HuH-7 (cell line): ENCODE measurements around the gene TPK1.

Experiments used
- DNase-seq: peaks from one replicate; pipeline ENCODE4 v3.0.0; 2011; ENCODE audit warnings: low spot score

TPK1 gene

DNA sequence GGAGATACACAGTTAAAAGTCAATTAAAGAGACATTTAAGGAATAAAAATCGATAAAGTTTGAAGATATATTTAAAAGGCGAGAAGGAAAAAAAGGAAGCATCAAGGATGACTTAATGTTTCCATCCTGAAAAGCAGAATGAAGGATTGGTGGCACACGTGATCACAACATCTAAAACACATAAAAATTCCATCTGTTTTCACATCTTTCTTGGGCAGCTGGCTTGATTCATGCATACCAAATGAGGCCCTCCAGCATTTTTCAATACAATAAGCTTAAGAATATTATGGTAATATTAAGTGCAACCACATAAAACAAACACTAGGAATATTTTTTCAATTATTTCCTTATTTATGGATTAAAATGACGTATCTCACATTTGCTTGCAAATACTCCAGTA, 112.6 kb downstream of the TPK1 start:
- DNase-seq: no peak

DNA sequence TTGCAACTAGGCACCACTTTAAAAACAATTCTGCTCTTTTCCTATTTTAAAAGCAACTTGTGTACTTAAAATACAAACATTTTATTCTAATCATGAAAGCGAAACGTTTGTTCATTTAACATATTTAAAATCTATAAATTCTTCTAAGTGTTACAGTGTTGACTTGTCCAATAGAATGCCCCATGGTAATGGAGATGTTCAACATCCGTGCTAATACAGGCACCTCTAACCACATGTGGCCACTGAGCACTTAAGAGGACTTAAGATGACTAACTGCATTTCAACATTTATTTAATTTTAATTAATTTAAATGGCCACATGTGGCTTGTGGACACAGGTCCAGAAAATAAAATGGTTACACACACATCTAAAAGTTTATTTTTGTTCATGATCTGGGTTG, 115.1 kb downstream of the TPK1 start:
- DNase-seq: no peak

DNA sequence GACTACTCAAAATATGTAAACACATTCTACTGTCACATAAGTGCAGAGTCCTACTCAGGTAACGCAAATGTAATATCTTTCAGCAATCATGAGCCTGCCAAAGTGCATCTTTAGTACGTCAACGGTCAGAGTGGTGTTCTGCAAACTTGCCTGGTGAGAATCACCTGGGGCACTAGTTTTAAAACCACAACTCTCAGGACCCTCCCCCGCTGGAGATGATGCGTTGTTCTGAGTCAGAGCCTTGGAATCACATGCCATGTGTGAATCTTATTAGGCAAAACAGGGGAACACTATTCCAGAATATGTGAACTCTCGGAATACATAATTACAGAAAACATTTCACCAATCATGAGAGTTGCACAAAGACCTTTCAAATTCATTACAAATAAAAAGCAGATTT, 115.7 kb downstream of the TPK1 start:
- no peak for DNase-seq

DNA sequence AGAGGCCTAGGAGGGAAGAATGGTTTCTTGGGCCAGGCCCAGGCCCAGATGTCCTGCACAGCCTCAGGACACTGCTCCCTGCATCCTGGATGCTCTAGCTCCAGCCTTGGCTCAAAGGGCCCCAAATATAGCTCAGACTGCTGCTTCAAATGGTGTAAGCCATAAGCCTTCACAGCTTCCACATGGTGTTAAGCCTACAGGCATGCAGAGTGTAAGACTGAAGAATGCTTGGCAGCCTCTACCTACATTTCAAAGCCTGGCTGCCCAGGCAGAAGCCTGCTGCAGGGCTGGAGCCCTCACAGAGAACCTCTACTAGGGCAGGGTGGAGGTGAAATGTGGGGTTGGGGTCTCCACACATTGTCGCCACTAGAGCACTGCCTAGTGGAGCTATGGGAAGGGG, 118.1 kb downstream of the TPK1 start:
- DNase-seq: no peak

DNA sequence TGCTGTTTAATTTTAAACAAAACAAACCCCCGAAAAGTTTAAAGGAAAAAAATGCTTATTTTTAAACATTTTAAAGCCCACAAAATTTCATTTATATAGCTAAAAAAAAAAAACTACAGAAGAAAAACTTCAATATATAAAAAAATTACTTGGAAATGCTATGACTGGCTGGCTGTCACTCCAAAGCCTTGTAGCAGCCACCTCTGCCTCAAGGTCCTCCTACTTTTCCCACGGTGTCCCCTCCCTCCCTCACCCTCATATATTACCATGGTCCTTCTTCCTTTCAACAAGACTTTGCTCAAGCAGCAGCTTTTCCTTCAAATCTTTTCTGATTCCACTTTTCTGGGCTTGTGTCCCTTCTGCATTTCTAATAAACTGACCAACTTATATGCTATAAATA, 122.0 kb downstream of the TPK1 start:
- no peak for DNase-seq

DNA sequence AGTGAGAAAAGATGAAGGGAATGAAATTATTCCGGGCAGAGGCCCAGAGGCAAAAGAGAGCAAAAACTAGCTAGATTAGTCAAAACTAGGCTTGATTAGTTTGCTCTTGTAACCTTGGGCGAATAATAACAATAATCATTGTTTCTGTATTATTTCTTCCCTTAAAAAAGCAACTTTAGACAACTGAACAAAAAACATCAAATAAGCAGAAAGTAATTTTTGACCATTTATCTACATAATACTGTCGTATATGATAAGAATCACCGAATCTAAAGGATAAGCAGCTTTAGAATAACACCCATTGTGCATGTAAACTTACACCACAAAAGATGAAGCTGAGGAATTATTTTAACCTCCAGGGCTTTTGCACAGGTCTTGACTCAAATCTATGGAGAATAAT, 125.1 kb downstream of the TPK1 start:
- no peak for DNase-seq

DNA sequence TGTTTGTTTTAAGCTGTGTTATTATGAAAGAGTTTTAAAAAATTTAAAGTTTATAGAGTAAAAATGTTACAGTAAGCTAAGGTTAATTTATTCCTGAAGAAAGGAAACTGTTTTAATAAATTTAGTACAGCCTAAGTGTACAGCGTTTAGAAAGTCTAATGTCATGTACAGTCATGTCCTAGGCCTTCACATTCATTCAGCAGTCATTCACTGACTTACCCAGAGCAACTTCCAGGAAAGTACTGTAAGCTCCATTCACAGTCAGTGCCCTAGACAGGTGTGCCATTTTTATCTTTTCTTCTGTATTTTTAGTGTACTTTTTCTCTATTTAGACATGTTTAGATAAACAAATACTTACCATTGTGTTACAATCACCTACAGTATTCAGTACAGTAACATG, 126.8 kb downstream of the TPK1 start:
- DNase-seq: no peak

DNA sequence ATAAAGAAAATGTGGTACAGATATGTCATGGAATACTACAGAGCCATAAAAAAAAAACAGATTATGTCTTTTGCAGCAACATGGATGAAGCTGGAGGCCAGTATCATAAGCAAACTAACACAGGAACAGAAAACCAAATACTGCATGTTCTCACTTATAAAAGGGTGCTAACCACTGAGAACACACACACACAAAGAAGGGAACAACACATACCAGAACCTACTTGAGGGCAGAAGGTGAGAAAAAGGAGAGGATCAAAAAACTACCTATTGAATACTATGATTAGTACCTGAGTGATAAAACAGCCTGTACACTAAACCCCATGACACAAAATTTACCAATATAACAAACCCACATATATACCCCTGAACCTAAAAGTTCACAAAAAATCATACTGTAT, 144.6 kb downstream of the TPK1 start:
- no peak for DNase-seq

DNA sequence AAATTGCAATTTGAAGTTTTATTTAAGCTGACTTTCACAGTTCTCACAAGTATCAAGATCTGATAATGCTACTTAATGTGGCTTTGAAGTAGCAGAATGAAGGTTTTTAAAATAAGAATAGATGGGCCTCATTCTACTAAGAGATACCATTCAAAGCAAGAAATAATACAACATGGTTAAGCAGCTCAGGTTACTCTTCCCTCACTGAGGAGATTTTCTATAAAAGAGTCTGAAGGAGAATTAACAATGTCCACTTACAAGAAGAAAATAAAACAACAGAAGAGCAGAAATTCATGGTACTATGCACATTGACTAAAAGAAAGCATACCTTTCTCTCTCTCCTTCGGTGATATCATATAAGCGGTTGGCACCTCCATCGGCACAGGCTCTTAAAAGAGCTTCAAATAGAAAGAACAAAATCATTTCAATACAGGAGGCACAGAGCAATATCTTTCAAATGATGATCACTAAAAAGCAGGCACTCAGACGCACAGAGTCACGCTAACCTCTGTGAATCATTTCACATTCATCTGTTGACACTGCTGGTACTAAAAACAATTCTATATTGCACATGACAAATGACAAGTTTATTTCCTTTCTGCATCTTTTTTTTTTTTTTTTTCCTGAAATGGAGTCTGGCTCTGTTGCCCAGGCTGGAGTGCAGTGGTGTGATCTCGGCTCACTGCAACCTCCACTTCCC, 153.1 kb downstream of the TPK1 start:
- DNase-seq: no peak

DNA sequence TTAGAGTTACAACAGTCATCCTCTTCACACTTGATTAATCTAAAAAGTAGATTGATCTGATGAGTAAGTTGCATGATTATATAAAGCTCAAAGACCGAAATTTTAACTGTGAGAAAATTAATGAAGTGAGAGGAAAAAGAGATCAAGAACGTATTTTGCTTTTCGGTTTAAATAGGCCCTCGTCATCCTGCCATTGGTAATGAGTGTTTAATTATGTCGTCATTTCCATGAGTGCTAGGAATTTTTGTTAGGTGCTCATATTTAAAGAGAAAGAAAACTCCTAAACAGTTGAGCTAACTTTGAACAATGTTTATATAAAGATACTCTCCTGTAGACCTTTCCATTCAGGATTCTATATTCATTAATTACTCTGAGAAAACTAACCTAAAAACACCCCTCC, 159.4 kb downstream of the TPK1 start:
- DNase-seq: no peak

DNA sequence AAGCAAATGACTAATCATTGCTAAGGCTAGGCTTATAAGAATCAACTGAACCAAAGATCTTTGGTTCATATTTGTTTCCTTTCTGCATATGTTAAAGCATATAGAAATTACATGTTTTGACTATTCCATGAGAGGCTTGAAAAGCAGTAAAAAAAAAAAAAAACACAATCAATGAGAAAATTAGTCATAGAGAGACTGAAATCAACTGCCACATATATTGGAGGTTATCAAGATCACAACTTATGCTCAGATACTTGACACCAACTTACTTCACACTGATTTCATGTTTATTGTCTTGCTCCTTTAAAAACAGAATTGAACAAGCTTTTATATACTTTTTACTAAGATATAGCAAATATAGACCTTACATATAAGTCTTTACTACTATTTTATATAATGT, 161.3 kb downstream of the TPK1 start:
- no peak for DNase-seq

DNA sequence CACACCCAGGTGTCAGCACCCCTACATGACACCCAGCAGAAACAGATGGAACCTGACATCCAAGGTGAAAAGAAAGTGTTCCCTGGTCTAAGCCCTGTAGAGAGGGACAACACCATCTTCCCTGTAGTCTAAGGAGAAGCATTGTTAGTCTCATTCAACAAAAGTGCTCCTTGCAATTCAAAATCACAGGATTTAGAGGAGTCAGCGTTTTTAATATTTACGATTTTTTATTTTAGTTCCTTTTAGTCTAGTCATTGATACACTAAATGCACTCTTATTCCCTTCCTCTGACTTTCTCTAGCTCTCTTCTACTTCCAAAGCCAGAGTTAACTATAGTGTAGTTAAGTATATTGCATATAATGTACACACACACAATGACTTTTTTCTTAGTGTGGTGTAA, 163.0 kb downstream of the TPK1 start:
- DNase-seq: no peak

DNA sequence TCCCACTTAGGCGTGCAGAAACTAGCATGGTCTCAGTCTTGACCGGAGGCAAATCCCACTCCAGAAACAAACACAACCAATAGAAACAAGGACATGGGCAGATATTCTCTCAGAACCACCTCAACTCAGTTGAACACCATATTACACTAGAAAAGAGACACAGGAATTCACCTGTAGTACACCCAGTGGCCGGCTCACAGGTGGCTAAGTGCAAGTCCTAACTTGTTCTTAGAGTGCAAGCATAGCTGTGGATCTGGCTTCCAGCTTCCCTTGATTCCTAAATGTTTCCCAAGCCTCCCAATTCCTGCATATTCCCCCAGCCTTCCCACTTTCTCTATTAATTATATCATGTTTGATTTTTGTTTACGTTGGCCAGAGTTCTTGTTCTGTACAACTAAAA, 164.4 kb downstream of the TPK1 start:
- no peak for DNase-seq

DNA sequence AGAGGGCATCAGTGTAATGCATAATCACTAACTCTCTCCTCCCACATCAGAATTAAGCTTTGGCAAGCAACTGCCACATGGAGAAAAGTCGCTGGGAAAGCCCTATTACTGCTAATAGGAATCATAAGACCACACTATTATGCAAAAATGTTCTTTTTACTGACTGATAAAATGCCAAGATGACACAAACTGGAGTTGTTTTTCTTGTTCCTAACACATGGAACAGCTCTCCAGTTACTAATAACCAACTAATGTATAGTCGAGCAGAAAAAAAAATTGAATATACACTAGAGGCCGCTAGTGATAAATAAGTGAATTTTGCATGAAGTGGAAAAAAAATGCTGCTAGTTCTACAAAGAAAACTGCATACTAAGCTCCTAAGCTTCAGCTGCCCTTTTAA, 165.6 kb downstream of the TPK1 start:
- no peak for DNase-seq

DNA sequence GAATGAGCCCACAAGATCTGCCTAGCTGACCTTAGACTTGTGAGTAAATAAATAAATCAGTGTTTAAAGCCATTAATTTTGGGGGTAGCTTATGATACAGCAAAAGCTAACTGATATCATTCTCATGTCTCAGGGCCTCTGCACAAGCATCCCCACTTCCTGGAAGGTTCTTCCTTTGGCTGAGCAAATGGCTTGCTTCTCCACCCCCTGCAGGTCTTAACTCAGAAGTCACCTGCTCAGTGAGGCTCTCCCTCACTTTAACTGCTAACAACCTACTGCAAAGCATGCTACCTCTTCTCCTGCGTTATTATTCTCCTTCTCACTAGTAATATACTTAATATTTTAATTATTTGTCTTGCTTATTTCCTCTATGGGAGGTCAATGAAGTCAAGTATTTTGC, 167.3 kb downstream of the TPK1 start:
- DNase-seq: no peak

DNA sequence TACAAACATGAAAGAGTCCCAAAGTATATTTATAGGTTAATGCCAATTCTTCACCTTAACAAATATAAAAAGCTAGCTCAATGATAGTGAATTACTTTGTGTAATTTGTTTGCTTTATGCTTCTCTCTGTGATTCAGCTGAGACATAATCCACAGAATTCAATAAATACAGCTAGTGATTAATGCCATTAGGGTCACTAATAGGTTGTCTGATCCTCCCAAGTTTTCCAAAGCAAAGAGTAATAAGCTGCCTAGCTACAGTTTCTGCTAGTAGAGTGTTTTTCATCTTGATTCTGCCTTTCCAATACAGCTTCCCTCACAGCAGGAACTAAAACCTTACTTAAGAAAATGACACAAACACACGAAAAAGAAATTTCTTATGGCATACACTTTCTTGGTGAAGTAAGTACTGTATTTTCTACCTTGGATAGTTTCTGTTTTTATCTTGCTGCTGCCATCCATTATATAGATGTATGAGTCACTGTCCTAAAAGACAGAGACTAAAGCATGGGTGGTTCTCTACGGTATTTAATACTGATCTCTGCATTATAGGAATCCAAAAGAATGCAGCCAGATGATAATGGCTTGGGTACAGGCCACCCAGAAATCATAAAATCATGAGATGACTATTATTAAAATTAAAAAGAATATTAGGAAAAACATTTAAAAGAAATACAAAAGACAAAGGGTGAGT, 170.0 kb downstream of the TPK1 start:
- no peak for DNase-seq

DNA sequence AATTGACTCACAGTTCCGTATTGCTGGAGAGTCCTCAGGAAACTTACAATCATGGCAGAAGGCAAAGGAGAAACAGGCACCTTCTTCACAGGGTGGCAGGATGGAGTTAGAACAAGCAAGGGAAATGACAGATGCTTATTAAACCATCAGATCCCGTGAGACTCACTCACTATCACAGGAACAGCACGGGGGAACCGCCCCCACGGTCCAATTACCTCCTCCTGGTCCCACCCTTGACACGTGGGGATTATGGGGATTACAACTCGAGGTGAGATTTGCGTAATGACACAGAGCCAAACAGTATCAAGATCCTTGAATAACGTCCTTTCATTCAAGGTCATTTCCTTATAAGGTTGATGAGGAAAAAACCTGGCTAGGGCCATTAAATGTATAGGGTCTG, 176.6 kb downstream of the TPK1 start:
- no peak for DNase-seq

DNA sequence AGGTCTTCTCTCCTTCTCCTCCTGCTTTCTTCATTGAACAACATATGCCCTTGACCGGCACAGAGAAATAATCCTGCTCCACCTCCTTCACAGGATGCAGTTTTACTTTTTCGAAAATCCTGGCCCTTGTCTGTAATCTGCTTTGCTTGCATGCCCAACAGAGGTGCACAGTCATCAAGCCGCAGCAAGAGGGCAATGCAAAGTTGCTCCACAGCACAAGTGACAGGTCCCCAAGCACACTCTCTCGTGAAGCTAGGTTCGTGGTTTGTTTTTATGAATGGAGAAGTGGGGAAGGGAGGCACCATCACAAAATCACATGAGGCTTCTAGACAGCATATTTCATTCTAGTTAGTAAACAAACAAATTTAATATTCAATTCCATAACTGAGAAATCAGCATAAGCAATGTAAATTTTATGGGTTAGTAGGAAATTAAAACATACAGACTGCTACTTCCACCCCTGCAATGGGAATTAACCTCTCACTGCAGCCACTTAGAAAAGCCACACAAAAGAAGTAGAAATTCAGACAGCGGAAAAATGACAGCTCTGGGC, 178.8 kb downstream of the TPK1 start:
- DNase-seq: peak; percentile 7

DNA sequence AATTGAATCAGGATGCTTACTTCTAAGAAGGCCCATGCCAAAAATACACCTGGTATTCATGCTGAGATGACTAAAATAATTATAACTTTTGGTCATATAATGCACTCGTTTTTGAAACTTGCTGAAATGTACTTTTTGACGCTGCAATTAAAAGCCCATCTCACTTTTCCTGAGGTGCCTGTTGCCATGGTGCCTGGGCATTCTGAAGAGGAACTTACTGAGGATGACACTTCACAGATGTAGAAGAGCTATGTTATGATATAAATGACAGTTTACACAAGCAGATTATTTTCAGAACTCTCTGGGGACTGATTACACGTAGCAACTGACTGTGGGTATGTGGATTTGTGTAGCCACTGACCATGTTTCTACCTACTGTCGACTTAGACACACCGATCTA, 182.4 kb downstream of the TPK1 start:
- DNase-seq: no peak

DNA sequence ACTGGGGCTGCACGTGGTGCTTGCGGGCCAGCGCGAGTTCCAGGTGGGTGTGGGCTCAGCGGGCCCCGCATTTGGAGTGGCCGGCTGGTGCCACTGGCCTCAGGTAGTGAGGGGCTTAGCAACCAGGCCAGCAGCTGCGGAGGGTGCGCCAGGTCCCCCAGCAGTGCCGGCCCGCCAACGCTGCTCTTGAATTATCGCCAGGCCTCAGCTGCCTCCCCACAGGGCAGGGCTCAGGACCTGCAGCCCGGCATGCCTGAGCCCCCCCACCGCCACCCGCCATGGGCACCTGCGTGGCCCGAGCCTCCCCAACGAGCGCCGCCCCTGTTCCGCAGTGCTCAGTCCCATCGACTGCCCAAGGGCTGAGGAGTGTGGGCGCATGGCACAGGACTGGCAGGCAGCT, 185.4 kb downstream of the TPK1 start:
- DNase-seq: no peak

DNA sequence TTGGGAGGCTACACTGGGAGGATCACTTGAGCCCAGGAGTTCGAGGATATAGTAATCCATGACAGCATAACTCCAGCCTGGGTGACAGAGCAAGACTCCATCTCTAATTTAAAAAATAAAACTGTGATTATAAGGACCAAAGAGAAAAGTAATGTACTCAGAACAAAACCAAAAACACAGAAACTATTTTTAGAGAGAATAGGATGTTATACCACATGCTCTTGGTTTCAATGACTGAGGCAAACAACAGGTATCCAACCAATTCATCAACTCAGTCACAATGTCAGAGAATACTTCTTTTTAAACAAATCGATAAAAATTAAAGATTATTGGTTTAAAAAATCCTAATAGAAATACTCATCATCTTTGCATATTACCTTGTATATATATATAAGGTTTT, 186.7 kb downstream of the TPK1 start:
- DNase-seq: no peak

DNA sequence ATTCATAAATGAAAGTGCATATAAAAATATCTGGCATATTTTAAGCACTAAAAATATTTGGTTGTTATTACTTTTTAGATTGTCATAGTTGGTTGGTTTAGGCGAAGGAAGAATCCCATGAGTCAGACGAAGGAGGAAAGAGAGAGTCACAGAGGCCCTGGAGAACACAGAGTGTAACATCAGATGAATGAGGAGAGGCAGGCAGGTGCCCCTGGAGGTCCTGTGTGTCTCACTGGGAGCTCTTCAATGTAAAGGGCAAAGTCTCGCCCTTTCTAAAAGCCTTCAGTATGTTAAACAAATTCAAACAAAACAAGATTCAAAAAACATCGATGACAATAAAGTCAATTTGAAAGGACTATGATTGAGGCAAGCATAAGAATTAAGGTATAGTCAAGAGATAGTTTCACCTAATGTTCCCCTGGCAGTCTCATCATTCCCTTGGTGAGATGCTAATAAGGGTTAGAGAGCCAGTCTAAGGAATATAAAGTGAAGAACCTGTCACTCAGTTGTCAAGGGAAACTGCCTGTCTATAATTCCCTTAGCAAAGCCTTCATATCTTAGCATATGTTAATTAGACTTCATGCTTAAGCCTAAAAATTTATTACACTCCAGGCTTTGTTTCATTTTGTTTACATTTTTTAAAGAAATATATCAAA, 194.3 kb downstream of the TPK1 start:
- no peak for DNase-seq

DNA sequence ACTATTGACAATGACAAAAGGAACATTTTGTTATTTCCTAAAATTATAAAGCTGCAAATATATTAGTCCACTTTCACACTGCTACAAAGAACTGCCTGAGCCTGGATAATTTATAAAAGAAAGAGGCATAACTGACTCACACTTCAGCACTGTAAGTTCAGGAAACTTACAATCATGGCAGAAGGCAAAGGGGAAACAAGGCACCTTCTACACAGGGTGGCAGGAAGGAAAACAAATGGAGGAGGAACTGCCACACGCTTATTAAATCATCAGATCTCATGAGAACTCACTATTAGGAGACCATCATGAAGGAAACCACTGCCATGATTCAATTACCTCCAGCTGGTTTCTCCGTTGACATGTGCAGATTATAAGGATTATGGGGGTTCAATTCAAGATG, 203.1 kb downstream of the TPK1 start:
- DNase-seq: no peak
